ENCODE measurements around the gene AIFM3.

DNA sequence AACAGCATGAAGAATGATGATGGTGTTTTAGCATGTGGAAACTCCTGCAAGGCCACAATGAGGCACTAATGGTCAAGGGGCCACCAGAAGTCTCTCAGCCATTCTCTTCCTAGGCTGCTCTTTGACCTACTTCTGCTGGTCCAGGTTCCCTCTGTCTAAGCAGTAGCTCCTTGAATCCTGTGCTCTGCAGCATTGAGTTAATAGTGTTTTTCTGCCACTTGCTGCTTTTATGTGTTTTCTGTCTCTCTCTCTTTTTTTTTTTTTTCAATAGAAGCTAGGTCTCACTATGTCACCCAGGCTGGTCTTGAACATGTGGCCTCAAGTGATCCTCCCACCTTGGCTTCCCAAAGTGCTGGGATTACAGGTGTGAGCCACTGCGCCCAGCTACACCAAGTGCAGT lies 20.1 kb upstream of the AIFM3 start:
- TF ChIP-seq POLR2A (IDR thresholded peaks at IDR 0.05) (no peak), POLR2AphosphoS5 (IDR thresholded peaks at IDR 0.05) (no peak)
- TF ChIP-seq, protein P1, sequence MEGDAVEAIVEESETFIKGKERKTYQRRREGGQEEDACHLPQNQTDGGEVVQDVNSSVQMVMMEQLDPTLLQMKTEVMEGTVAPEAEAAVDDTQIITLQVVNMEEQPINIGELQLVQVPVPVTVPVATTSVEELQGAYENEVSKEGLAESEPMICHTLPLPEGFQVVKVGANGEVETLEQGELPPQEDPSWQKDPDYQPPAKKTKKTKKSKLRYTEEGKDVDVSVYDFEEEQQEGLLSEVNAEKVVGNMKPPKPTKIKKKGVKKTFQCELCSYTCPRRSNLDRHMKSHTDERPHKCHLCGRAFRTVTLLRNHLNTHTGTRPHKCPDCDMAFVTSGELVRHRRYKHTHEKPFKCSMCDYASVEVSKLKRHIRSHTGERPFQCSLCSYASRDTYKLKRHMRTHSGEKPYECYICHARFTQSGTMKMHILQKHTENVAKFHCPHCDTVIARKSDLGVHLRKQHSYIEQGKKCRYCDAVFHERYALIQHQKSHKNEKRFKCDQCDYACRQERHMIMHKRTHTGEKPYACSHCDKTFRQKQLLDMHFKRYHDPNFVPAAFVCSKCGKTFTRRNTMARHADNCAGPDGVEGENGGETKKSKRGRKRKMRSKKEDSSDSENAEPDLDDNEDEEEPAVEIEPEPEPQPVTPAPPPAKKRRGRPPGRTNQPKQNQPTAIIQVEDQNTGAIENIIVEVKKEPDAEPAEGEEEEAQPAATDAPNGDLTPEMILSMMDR (IDR thresholded peaks at IDR 0.05) = no peak
